Measurements from ENCODE around the gene ASNSD1. TPM values are rescaled to one million over a fixed set of nuclear protein-coding genes. Genes with fewer than 3 reads are reported as not detected.

ASNSD1 gene
- total and polyA plus RNA-seq, 2 of the 13 experiments (the other 11 are each of a cell fraction or from before 2014, with no cell fraction given): 35.1 to 96.6 TPM

GRCh38 chr2:189613077-189613636 is 48.1 kb upstream of the ASNSD1 start (continued):
- TF ChIP-seq ERF (CRISPR knock-in tag; IDR thresholded peaks at IDR 0.05) (no peak), DBP (CRISPR knock-in tag; IDR thresholded peaks at IDR 0.05; ENCODE audit: not compliant biosample characterization) (no peak), SALL1 (CRISPR knock-in tag; IDR thresholded peaks at IDR 0.05) (peak; percentile 33; the same call in 1 of the 2 replicates), SMAD1 (CRISPR knock-in tag; IDR thresholded peaks at IDR 0.05; ENCODE audit: borderline replicate concordance, low read depth) (no peak), ZNF781 (CRISPR knock-in tag; IDR thresholded peaks at IDR 0.05; ENCODE audit: borderline replicate concordance, not compliant biosample characterization) (no peak), HES4 (CRISPR knock-in tag; IDR thresholded peaks at IDR 0.05; ENCODE audit: borderline replicate concordance) (no peak), SAP130 (CRISPR knock-in tag; IDR thresholded peaks at IDR 0.05; ENCODE audit: low read depth) (peak; percentile 48), HNRNPUL1 (IDR thresholded peaks at IDR 0.05; ENCODE audit: low read depth, low read length) (no peak), MTF2 (CRISPR knock-in tag; IDR thresholded peaks at IDR 0.05; ENCODE audit: borderline replicate concordance) (no peak), SMYD3 (CRISPR knock-in tag; IDR thresholded peaks at IDR 0.05) (no peak), ZNF879 (CRISPR knock-in tag; IDR thresholded peaks at IDR 0.05) (no peak), KDM4B (CRISPR knock-in tag; IDR thresholded peaks at IDR 0.05) (no peak), FOXC1 (CRISPR knock-in tag; IDR thresholded peaks at IDR 0.05; ENCODE audit: borderline replicate concordance) (no peak), MAZ (IDR thresholded peaks at IDR 0.05; ENCODE audit: borderline replicate concordance, low read depth, low read length) (no peak), MAZ (CRISPR knock-in tag; IDR thresholded peaks at IDR 0.05; ENCODE audit: low read depth) (no peak), MYNN (CRISPR knock-in tag; IDR thresholded peaks at IDR 0.05; ENCODE audit: low read depth) (no peak), GPBP1L1 (CRISPR knock-in tag; IDR thresholded peaks at IDR 0.05) (no peak), SNAPC2 (CRISPR knock-in tag; IDR thresholded peaks at IDR 0.05) (no peak), ZNF432 (CRISPR knock-in tag; IDR thresholded peaks at IDR 0.05; ENCODE audit: borderline replicate concordance) (no peak), ZNF354B (CRISPR knock-in tag; IDR thresholded peaks at IDR 0.05) (no peak), PRDM15 (CRISPR knock-in tag; IDR thresholded peaks at IDR 0.05) (no peak), NFATC3 (CRISPR knock-in tag; IDR thresholded peaks at IDR 0.05) (no peak), ZNF644 (CRISPR knock-in tag; IDR thresholded peaks at IDR 0.05; ENCODE audit: low read depth) (no peak), CENPX (CRISPR knock-in tag; IDR thresholded peaks at IDR 0.05) (no peak)
- TF ChIP-seq, protein P1, sequence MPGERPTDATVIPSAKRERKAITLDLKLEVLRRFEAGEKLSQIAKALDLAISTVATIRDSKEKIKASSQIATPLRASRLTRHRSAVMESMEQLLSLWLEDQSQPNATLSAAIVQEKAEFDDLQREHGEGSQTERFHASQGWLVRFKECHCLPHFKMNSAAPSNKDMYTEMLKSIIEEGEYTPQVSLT (CRISPR knock-in tag; IDR thresholded peaks at IDR 0.05; ENCODE audit: borderline replicate concordance, low read depth): no peak

All from HepG2 (cell line).